HCT116 (cell line): ENCODE results near the gene PICALM. TPM values are rescaled to one million over a fixed set of nuclear protein-coding genes. Genes with fewer than 3 reads are reported as not detected.

Experiments used
- ATAC-seq: fragments of 200-7000 bp; cut with Tn5 transposase; 2 replicates; pipeline ENCODE4 v1.9.1; 2020; ENCODE audit warnings: mild to moderate bottlenecking, moderate library complexity
- BruUV-seq: library from RNA; stranded (reverse); fragments of 400-500 nt; replicated peaks from 2 replicates; lab custom pipeline; 2021; lab: Mats Ljungman, UMichigan
- CTCF ChIA-PET: fragments of 300-600 bp; sonication (Branson Sonifier 250); formaldehyde crosslinking; loops from one replicate; lab custom pipeline; 2021; ENCODE audit warnings: antibody characterized with exemption; lab: Charles Lee
- POLR2A ChIA-PET: fragments of 300-600, 350-600 bp; sonication (Branson Sonifier 250); formaldehyde crosslinking; loops from one replicate; lab custom pipeline; 2021; ENCODE audit warnings: antibody characterized with exemption; lab: Charles Lee
- RAD21 ChIA-PET, 2 experiments: fragments of 300-600 bp; sonication (Branson Sonifier 250); formaldehyde crosslinking; loops; one replicate each; lab custom pipeline; 2023; ENCODE audit warnings: low total read pairs in 2 of 2; ENCODE audit not compliant: uncharacterized antibody in 2 of 2, unreplicated experiment in 2 of 2, low non-redundant PET in 1 of 2; lab: Charles Lee
- DNase-seq: peaks from one replicate; pipeline ENCODE4 v3.0.0-alpha.2; 2010; ENCODE audit warnings: low read depth, low spot score
- H2AFZ ChIP-seq: fragments of 200-600 bp; shearing (Covaris generic), sonication (generic); 2 replicates; pipeline ENCODE4 v1.6.1; 2017; ENCODE audit warnings: low read depth, mixed run types, mixed read lengths, antibody characterized with exemption, low read length; ENCODE audit not compliant: poor library complexity, severe bottlenecking
- H3K27ac ChIP-seq: 2 replicates; pipeline ENCODE4 v1.5.1; 2012; ENCODE audit warnings: low read depth, low read length
- H3K27me3 ChIP-seq: fragments of 200-600 bp; sonication (generic); 2 replicates; pipeline ENCODE4 v1.6.1; 2016; ENCODE audit warnings: mixed run types, low read length, mixed read lengths; ENCODE audit not compliant: insufficient read depth
- H3K36me3 ChIP-seq, 2 experiments: fragments of 200-500 bp in 1 of 2; fragments of 200-600 bp in 1 of 2; sonication (Bioruptor generic) in 1 of 2; sonication (generic) in 1 of 2; 2 replicates each; pipeline versions ENCODE4 v1.5.1 to v1.6.1; 2014 to 2016; ENCODE audit warnings: low read length in 2 of 2, inconsistent platforms in 1 of 2, mixed read lengths in 1 of 2, mixed run types in 1 of 2; ENCODE audit not compliant: insufficient read depth in 2 of 2, control insufficient read depth in 1 of 2
- H3K4me1 ChIP-seq, 2 experiments: fragments of 200-600 bp in 1 of 2; sonication (generic) in 1 of 2; 2 replicates each; pipeline versions ENCODE4 v1.5.1 to v1.6.1; 2012 to 2017; ENCODE audit warnings: low read length in 2 of 2, inconsistent platforms in 1 of 2, mild to moderate bottlenecking in 1 of 2, mixed read lengths in 1 of 2, mixed run types in 1 of 2, moderate library complexity in 1 of 2; ENCODE audit not compliant: insufficient read depth in 2 of 2, control insufficient read depth in 1 of 2
- H3K4me2 ChIP-seq: fragments of 200-600 bp; sonication (generic); 2 replicates; pipeline ENCODE4 v1.6.1; 2017; ENCODE audit warnings: mixed run types, low read length, mixed read lengths
- H3K4me3 ChIP-seq, 2 experiments: fragments of 200-600 bp in 1 of 2; sonication (generic) in 1 of 2; replicated peaks in 1 of 2; 2 replicates each; pipeline ENCODE4 v1.5.1; 2011 to 2016; ENCODE audit warnings: low read length in 2 of 2, control low read depth in 1 of 2, low read depth in 1 of 2, mild to moderate bottlenecking in 1 of 2, mixed read lengths in 1 of 2, mixed run types in 1 of 2
- H3K79me2 ChIP-seq: fragments of 200-600 bp; sonication (generic); 2 replicates; pipeline ENCODE4 v1.6.1; 2017; ENCODE audit warnings: mild to moderate bottlenecking, mixed run types, low read length, moderate library complexity, mixed read lengths; ENCODE audit not compliant: insufficient read depth
- H3K9ac ChIP-seq: fragments of 200-600 bp; sonication (generic); 2 replicates; pipeline ENCODE4 v1.6.1; 2016; ENCODE audit warnings: low read length, mixed read lengths
- H3K9me2 ChIP-seq: fragments of 200-600 bp; sonication (generic), shearing (Covaris generic); 2 replicates; pipeline ENCODE4 v1.6.1; 2017; ENCODE audit warnings: mixed run types, mild to moderate bottlenecking, moderate library complexity; ENCODE audit not compliant: insufficient read depth
- H3K9me3 ChIP-seq, 2 experiments: fragments of 200-500 bp in 1 of 2; fragments of 200-600 bp in 1 of 2; sonication (Bioruptor generic) in 1 of 2; sonication (generic) in 1 of 2; 2 replicates each; pipeline ENCODE4 v1.6.1; 2014 to 2017; ENCODE audit warnings: low read length in 2 of 2, mixed read lengths in 2 of 2, inconsistent platforms in 1 of 2, low read depth in 1 of 2, mild to moderate bottlenecking in 1 of 2, mixed run types in 1 of 2, moderate library complexity in 1 of 2; ENCODE audit not compliant: control insufficient read depth in 1 of 2, insufficient read depth in 1 of 2
- H4K20me1 ChIP-seq: fragments of 200-600 bp; sonication (generic), shearing (Covaris generic); 2 replicates; pipeline ENCODE4 v1.6.1; 2017; ENCODE audit warnings: mixed run types, mild to moderate bottlenecking, moderate library complexity; ENCODE audit not compliant: insufficient read depth
- CBX3 ChIP-seq: IDR thresholded peaks from 2 replicates; pipeline ENCODE4 v1.6.1; 2012; ENCODE audit warnings: low read depth
- CEBPB ChIP-seq: IDR thresholded peaks from 2 replicates; pipeline ENCODE4 v1.6.1; 2012; ENCODE audit warnings: low read depth
- EGR1 ChIP-seq: IDR thresholded peaks from 2 replicates; pipeline ENCODE4 v1.6.1; 2012; ENCODE audit warnings: low read depth
- ELF1 ChIP-seq: IDR thresholded peaks from 2 replicates; pipeline ENCODE4 v1.6.1; 2012; ENCODE audit warnings: low read depth, borderline replicate concordance
- EZH2 ChIP-seq: fragments of 200-600 bp; sonication (generic); IDR thresholded peaks from 2 replicates; pipeline ENCODE4 v1.6.1; 2017; ENCODE audit warnings: antibody characterized with exemption, mixed run types
- EZH2phosphoT487 ChIP-seq: fragments of 200-600 bp; IDR thresholded peaks from 2 replicates; pipeline ENCODE4 v1.6.1; 2018; ENCODE audit warnings: antibody characterized with exemption, borderline replicate concordance
- JUND ChIP-seq: IDR thresholded peaks from 2 replicates; pipeline ENCODE4 v1.6.1; 2012
- POLR2A ChIP-seq: IDR thresholded peaks from 2 replicates; pipeline ENCODE4 v1.7.0; 2011; ENCODE audit warnings: borderline replicate concordance; ENCODE audit not compliant: insufficient read depth, insufficient read length; ENCODE audit errors: extremely low read depth
- SIN3A ChIP-seq: IDR thresholded peaks from 2 replicates; pipeline ENCODE4 v1.6.1; 2012; ENCODE audit warnings: low read depth
- SP1 ChIP-seq: IDR thresholded peaks from 2 replicates; pipeline ENCODE4 v1.6.1; 2012; ENCODE audit warnings: low read depth
- TCF7L2 ChIP-seq: IDR thresholded peaks from 2 replicates; pipeline ENCODE4 v1.7.0; 2011; ENCODE audit warnings: borderline replicate concordance, inconsistent platforms; ENCODE audit not compliant: insufficient read depth, insufficient read length; ENCODE audit errors: extremely low read depth
- YY1 ChIP-seq: IDR thresholded peaks from 2 replicates; pipeline ENCODE4 v1.6.1; 2011; ENCODE audit warnings: low read length, low read depth, moderate library complexity, mild to moderate bottlenecking; ENCODE audit not compliant: insufficient replicate concordance; ENCODE audit errors: extremely low read depth
- ZFX ChIP-seq: fragments of 450-650 bp; IDR thresholded peaks from 2 replicates; pipeline ENCODE4 v1.6.1; 2017
- intact Hi-C: fragments of 100-400 bp; cut with micrococcal nuclease; formaldehyde crosslinking; loops from 2 replicates; pipeline ENCODE4 v1.10.0; 2022
- total RNA-seq: library from RNA; stranded (reverse); gene quantifications from one replicate; pipeline ENCODE4 v1.2.1, GENCODE V29; 2021; ENCODE audit not compliant: unreplicated experiment
- TF ChIP-seq, protein P1 (sequence below): IDR thresholded peaks from 2 replicates; pipeline ENCODE4 v1.6.1; 2011; ENCODE audit warnings: mild to moderate bottlenecking, low read length, moderate library complexity; ENCODE audit not compliant: insufficient replicate concordance; ENCODE audit errors: extremely low read depth
- TF ChIP-seq, protein P2 (sequence below), 3 experiments: fragments of 200-600 bp in 1 of 3; sonication (generic) in 1 of 3; IDR thresholded peaks in 2 of 3; conservative IDR thresholded peaks in 1 of 3; 2 replicates each; pipeline ENCODE4 v1.5.1; 2012 to 2017; ENCODE audit warnings: low read depth in 2 of 3, low read length in 2 of 3, antibody characterized with exemption in 1 of 3, borderline replicate concordance in 1 of 3, control low read depth in 1 of 3, mild to moderate bottlenecking in 1 of 3, mixed read lengths in 1 of 3, mixed run types in 1 of 3, moderate library complexity in 1 of 3; ENCODE audit not compliant: insufficient read depth in 1 of 3
- TF ChIP-seq, protein P3 (sequence below): IDR thresholded peaks from 2 replicates; pipeline ENCODE4 v1.6.1; 2012
- TF ChIP-seq, protein P4 (sequence below): IDR thresholded peaks from 2 replicates; pipeline ENCODE4 v1.6.1; 2012; ENCODE audit warnings: low read depth
- TF ChIP-seq, protein P5 (sequence below): IDR thresholded peaks from 2 replicates; pipeline ENCODE4 v1.6.1; 2012

PICALM gene
- total RNA-seq, 1 experiment from 2014 or later = 90.6 TPM

DNA sequence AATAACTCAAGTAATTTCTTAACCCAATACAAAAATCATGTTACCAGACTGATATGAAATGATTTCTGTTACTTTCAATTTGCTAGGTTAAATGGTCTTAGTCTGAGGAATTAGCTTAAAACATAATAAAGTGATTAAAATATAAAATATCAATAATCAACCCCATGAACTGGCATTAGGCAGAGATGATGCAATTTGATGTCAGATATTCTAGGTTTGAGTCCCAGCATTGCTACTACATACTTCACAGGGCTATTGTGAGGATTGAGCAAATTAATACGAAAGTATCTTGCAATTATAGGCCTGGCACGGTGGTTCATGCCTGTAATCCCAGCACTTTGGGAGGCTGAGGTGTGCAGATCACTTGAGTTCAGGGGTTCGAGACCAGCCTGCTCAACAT is 66.5 kb downstream of the PICALM start:
- H3K9ac ChIP-seq = no peak overlapping the region
- intact Hi-C loops = no loop called here
- H3K4me1 ChIP-seq = no peaks in the 10 kb centered on the region
- ATAC-seq (no peak), DNase-seq (no peak)
- H4K20me1 ChIP-seq = 0 out of 2 replicates have a peak, but pooled peaks cover 3% of the 10 kb centered on the region
- no peaks in the 10 kb centered on the region for H3K9me2 ChIP-seq
- ChIA-PET POLR2A (no interaction called here), CTCF (no interaction called here), RAD21 (no interaction called here)
- H2AFZ ChIP-seq = no peak overlapping the region
- H3K4me2 ChIP-seq = no peak overlapping the region
- no TSS peak for BruUV-seq
- no peak overlapping the region for H3K4me3 ChIP-seq
- no peaks in the 10 kb centered on the region for H3K27me3 ChIP-seq
- H3K9me3 ChIP-seq = no peaks in the 10 kb centered on the region
- TF ChIP-seq JUND (no peak), SP1 (no peak), TCF7L2 (no peak), ELF1 (no peak), CEBPB (no peak), CBX3 (no peak), EZH2 (no peak), ZFX (no peak), POLR2A (no peak), EZH2phosphoT487 (no peak), SIN3A (no peak), YY1 (no peak), EGR1 (no peak)
- TF ChIP-seq, protein P1, sequence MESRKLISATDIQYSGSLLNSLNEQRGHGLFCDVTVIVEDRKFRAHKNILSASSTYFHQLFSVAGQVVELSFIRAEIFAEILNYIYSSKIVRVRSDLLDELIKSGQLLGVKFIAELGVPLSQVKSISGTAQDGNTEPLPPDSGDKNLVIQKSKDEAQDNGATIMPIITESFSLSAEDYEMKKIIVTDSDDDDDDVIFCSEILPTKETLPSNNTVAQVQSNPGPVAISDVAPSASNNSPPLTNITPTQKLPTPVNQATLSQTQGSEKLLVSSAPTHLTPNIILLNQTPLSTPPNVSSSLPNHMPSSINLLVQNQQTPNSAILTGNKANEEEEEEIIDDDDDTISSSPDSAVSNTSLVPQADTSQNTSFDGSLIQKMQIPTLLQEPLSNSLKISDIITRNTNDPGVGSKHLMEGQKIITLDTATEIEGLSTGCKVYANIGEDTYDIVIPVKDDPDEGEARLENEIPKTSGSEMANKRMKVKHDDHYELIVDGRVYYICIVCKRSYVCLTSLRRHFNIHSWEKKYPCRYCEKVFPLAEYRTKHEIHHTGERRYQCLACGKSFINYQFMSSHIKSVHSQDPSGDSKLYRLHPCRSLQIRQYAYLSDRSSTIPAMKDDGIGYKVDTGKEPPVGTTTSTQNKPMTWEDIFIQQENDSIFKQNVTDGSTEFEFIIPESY = no peak
- TF ChIP-seq, protein P2, sequence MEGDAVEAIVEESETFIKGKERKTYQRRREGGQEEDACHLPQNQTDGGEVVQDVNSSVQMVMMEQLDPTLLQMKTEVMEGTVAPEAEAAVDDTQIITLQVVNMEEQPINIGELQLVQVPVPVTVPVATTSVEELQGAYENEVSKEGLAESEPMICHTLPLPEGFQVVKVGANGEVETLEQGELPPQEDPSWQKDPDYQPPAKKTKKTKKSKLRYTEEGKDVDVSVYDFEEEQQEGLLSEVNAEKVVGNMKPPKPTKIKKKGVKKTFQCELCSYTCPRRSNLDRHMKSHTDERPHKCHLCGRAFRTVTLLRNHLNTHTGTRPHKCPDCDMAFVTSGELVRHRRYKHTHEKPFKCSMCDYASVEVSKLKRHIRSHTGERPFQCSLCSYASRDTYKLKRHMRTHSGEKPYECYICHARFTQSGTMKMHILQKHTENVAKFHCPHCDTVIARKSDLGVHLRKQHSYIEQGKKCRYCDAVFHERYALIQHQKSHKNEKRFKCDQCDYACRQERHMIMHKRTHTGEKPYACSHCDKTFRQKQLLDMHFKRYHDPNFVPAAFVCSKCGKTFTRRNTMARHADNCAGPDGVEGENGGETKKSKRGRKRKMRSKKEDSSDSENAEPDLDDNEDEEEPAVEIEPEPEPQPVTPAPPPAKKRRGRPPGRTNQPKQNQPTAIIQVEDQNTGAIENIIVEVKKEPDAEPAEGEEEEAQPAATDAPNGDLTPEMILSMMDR (IDR thresholded peaks at IDR 0.05 in 2 of 3, conservative IDR thresholded peaks at IDR 0.05 in 1 of 3; ENCODE audit: borderline replicate concordance in 1 of 3, insufficient read depth in 1 of 3, low read depth in 2 of 3, low read length in 2 of 3) = no peak
- TF ChIP-seq, protein P3, sequence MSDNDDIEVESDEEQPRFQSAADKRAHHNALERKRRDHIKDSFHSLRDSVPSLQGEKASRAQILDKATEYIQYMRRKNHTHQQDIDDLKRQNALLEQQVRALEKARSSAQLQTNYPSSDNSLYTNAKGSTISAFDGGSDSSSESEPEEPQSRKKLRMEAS = no peak
- TF ChIP-seq, protein P4, sequence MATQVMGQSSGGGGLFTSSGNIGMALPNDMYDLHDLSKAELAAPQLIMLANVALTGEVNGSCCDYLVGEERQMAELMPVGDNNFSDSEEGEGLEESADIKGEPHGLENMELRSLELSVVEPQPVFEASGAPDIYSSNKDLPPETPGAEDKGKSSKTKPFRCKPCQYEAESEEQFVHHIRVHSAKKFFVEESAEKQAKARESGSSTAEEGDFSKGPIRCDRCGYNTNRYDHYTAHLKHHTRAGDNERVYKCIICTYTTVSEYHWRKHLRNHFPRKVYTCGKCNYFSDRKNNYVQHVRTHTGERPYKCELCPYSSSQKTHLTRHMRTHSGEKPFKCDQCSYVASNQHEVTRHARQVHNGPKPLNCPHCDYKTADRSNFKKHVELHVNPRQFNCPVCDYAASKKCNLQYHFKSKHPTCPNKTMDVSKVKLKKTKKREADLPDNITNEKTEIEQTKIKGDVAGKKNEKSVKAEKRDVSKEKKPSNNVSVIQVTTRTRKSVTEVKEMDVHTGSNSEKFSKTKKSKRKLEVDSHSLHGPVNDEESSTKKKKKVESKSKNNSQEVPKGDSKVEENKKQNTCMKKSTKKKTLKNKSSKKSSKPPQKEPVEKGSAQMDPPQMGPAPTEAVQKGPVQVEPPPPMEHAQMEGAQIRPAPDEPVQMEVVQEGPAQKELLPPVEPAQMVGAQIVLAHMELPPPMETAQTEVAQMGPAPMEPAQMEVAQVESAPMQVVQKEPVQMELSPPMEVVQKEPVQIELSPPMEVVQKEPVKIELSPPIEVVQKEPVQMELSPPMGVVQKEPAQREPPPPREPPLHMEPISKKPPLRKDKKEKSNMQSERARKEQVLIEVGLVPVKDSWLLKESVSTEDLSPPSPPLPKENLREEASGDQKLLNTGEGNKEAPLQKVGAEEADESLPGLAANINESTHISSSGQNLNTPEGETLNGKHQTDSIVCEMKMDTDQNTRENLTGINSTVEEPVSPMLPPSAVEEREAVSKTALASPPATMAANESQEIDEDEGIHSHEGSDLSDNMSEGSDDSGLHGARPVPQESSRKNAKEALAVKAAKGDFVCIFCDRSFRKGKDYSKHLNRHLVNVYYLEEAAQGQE = no peak
- TF ChIP-seq, protein P5, sequence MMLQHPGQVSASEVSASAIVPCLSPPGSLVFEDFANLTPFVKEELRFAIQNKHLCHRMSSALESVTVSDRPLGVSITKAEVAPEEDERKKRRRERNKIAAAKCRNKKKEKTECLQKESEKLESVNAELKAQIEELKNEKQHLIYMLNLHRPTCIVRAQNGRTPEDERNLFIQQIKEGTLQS = no peak
- peaks cover 12 to 32% of the 10 kb centered on the region in 2 experiments for H3K36me3 ChIP-seq
- H3K79me2 ChIP-seq = no peaks in the 10 kb centered on the region
- no peak overlapping the region for H3K27ac ChIP-seq
